Kidney tubule cell (primary cell): ENCODE results near the gene EMP3.

Experiments
- DNase-seq: peaks from one replicate; pipeline ENCODE4 v3.0.0-alpha.2; 2018; ENCODE audit warnings: low spot score

Gene EMP3

GRCh38 chr19:48379058-48379457 lies 53.7 kb downstream of the EMP3 start:
- DNase-seq = no peak
